Endothelial cell of coronary artery (primary cell): Measurements from ENCODE around the gene RTP3. TPM values are rescaled to one million over a fixed set of nuclear protein-coding genes. Genes with fewer than 3 reads are reported as not detected.

Experiments
- total RNA-seq: library from RNA; depleted of rRNA; stranded (reverse); fragments of >200 nt; gene quantifications from 2 replicates; pipeline ENCODE4 v1.2.3, GENCODE V29; 2014

Gene RTP3
- not detected in 2 replicates for total RNA-seq

DNA sequence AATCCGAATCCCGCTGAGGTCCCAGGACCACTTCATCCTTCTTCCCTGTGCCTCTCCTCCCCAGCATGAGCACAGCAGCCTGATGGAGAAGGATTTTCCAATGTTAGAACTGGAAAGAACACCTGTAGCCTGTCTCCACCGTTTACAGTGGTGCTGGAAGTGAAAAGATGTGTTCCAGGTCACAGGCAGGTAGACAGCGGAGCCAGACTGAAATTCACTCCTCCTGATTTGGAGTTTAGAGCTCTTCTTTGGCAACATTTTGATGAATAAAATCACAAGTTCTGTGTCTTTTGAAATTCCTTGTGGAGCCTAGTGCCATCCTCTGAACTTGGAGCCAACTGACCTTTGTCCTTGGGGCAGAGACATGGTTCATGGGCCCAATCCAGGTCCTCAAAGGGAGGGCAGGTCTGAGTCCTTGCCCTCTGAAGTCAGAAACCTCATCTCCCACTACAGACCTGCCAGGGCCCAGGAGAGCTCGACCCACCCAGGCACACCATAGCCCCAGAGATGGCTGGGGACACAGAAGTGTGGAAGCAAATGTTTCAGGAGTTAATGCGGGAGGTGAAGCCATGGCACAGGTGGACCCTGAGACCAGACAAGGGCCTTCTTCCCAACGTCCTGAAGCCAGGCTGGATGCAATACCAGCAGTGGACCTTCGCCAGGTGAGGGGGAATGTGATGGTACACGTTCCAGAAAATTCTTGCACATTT, at the start of gene RTP3:
RTP3 (plus strand) TSS at position 421 of the 710 bp plus-strand sequence; CDS start at position 508, 87 bp downstream.

DNA sequence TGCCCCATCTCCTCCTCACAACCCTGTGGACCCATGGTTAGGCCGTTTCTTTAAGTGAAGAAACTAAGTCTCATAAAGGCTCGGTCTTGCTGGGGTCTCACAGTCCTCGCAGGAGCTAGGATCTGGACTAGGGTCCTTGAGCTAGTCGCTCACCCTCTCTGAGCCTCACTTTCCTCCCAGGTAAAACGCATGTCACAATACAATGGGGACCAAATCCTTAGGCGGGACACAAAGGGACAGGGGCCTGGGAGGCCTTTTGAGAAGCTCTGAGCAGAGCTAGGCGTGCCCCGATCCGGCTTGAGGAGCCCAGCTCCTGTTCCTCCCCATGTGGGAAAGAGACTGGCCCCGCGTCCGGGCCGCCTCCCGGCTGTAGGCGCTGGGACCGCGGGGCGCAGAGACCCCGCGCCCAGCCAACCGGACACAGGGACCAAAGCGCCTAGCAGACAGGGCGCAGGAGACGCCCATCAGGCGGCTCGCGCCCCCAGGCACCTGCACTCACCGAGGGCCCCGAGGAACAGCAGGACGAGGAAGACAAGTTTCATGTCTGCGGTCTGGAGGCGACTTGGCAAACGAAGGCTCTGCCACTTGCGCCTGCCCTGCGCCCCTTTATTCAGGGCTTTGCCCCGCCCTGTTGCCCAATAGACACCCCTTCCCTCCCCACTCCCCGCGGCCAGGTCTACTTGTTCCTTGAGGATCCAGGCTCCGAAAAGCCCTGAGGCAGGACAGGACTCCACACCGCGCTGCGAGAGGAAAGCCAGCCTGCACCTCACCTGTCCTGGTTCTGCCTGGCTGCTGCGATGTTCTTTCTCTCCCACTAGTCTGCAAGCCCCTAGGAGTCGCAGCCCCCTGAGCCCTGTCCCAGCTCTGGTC, 33.2 kb upstream of the RTP3 start, which contains the start of gene LTF:
LTF (minus strand) TSS at position 580 of the 870 bp plus-strand sequence; CDS start at position 542, 38 bp downstream.

Other genes with a start within 250 kb of the RTP3 start
- gene CCR2, start 143.9 kb upstream of the RTP3 start, total RNA-seq = not detected in 2 replicates
- gene CCR5, start 127.0 kb upstream of the RTP3 start, total RNA-seq = not detected in 2 replicates
- 4.7 and 4.9 TPM in 2 replicates for gene CCRL2, start 90.7 kb upstream of the RTP3 start, total RNA-seq
- gene LTF, start 33.1 kb upstream of the RTP3 start, total RNA-seq = 0.09 TPM in 1 of 2 replicates, not detected in the other
- under 0.01 and 0.09 TPM in 2 replicates for gene LRRC2, start 68.3 kb downstream of the RTP3 start, total RNA-seq
- gene FAM240A, start 114.5 kb downstream of the RTP3 start, total RNA-seq = not detected in 2 replicates
- gene ALS2CL, start 195.7 kb downstream of the RTP3 start, total RNA-seq = 5.0 and 8.5 TPM in 2 replicates
- gene TMIE, start 203.4 kb downstream of the RTP3 start, total RNA-seq = 0.19 TPM in 1 of 2 replicates, not detected in the other
- gene PRSS50, start 219.9 kb downstream of the RTP3 start, total RNA-seq = not detected in 2 replicates